ENCODE results near the gene LRRC63. TPM values are rescaled to one million over a fixed set of nuclear protein-coding genes. Genes with fewer than 3 reads are reported as not detected.

Gene LRRC63
- total and polyA plus RNA-seq, 8 donors = 0.10 to 0.65 (median 0.35) TPM

DNA sequence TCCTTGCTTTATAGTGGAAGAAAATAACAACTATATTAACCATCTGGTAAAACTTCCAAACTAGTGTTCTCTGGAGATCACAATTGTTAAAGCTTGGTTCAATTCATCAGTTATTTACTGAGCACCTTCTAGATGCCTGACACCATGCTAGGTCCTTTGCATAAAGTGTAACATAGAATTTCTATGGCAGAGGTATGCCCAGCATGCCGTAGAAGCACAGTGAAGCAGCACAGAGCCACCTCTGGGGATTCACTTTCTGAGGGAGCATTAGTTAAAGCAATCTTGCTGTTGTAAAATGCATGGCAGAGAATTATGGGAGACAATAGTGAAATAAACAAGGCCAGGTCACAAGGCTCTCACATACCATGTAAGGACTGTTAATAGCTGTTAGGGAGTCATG, 75.2 kb downstream of the LRRC63 start:
- ATAC-seq (no peak), DNase-seq (no peak)
- Histone ChIP-seq H3K9me3 (no peaks in the 10 kb centered on the region), H3K4me1 (peaks cover 0 to 8% of the 10 kb centered on the region in 2 donors), H3K27ac (no peak overlapping the region), H3K36me3 (no peaks in the 10 kb centered on the region), H3K4me3 (no peak overlapping the region), H3K27me3 (no peaks in the 10 kb centered on the region)
- intact Hi-C loops (cut with DNase I) = no loop called here
- TF ChIP-seq, protein P1, sequence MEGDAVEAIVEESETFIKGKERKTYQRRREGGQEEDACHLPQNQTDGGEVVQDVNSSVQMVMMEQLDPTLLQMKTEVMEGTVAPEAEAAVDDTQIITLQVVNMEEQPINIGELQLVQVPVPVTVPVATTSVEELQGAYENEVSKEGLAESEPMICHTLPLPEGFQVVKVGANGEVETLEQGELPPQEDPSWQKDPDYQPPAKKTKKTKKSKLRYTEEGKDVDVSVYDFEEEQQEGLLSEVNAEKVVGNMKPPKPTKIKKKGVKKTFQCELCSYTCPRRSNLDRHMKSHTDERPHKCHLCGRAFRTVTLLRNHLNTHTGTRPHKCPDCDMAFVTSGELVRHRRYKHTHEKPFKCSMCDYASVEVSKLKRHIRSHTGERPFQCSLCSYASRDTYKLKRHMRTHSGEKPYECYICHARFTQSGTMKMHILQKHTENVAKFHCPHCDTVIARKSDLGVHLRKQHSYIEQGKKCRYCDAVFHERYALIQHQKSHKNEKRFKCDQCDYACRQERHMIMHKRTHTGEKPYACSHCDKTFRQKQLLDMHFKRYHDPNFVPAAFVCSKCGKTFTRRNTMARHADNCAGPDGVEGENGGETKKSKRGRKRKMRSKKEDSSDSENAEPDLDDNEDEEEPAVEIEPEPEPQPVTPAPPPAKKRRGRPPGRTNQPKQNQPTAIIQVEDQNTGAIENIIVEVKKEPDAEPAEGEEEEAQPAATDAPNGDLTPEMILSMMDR (IDR thresholded peaks at IDR 0.05) = no peak

DNA sequence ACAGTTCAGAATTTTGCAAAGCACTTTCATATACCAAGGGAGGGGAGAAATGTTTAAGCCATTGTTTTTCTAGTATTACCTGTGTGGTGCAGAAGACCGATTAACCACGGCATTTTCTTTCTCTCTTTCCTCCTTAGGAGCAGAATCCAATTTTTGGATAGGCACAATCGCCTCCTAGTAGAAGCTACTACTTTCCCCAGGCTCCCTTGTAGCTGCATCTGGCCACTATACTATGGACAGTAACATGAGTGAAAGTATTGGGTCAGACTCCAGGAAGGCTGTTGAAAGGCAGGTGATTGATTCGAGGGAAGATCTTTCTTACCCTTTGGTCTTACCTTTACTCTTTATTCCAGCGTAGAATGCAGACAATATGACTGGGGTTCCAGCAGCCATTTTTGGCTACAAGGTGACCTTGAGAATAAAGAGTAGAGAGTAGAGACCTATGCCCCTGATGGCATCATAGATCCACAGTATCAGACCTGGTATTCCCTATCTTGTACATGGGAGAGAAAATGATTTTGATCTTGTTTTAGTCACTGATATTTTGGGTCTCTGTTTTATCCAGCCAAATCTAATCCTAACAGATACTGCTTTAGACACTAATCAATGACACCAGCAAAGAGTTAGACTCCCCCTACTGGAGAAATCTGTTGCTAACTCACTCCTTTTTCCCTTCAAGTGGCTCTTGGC, 77.0 kb downstream of the LRRC63 start:
- Histone ChIP-seq H3K4me3 (no peak overlapping the region), H3K27me3 (no peaks in the 10 kb centered on the region), H3K9me3 (no peaks in the 10 kb centered on the region), H3K36me3 (no peaks in the 10 kb centered on the region), H3K27ac (no peak overlapping the region), H3K4me1 (peaks cover 0 to 8% of the 10 kb centered on the region in 2 donors)
- peak; percentile 77 for ATAC-seq
- TF ChIP-seq, protein P1 (IDR thresholded peaks at IDR 0.05) = peak; percentile 60 to 64
- DNase-seq = peak in 1 of 4 donors; percentile 34
- intact Hi-C loops (cut with DNase I) = no loop called here

DNA sequence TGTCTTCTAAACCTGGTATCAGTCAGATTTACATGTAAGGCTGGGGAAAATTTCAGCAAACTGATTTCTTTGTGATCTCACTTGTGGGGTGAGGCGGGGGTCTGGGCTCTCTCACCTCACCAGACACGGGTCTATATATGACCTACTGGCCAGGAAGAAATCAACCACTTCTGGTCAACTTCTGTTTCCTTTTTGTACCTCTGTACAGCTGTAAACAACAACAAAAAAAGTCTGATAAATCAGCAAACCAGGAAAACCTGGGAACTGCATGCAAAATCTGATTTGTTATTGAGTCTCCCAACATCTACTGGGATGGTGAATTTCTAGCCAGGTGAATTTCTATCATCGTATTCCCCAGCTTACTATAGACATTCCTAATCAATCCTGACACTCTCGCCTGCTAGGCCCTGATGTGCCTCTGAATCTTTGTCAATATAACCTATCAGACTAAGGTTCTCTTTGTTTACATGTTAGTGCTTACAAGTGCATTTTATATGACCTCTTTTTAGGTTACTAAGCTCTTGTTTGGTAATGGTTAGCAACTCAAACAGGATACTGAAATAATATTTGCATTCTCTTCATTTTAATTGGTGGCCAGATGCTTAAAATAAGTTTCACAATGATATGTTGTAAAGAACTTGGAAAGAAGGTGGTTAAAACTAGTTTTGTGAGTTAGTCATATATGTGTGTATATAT, 77.7 kb downstream of the LRRC63 start:
- no peak for ATAC-seq
- Histone ChIP-seq H3K27me3 (no peaks in the 10 kb centered on the region), H3K4me3 (no peak overlapping the region), H3K9me3 (no peaks in the 10 kb centered on the region), H3K4me1 (peaks cover 0 to 11% of the 10 kb centered on the region in 2 donors), H3K27ac (no peak overlapping the region), H3K36me3 (no peaks in the 10 kb centered on the region)
- intact Hi-C loops (cut with DNase I) = no loop called here
- no peak for DNase-seq
- TF ChIP-seq, protein P1 (IDR thresholded peaks at IDR 0.05) = no peak

DNA sequence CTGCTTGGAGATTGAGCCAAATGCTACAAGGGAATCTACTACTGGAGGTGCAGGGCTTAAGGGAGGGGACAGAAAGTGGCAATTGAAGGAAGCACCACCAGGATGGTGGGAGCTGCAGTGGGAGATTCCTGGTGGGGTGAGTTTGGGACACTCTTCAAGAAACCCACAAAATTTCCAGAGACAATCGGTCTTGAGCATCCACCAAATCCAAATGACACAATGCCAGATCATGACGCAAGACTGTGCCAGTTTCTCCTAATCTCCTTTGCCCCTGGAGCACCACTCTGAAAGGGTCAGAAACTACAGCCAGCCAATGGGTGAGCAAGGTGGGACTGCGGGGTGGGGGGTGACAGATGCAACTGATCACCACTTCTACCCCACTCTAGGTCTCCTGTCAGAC, 78.7 kb downstream of the LRRC63 start:
- H3K36me3 ChIP-seq = no peaks in the 10 kb centered on the region
- H3K9me3 ChIP-seq = no peaks in the 10 kb centered on the region
- intact Hi-C loops (cut with DNase I) = no loop called here
- ATAC-seq = no peak
- TF ChIP-seq, protein P1 (IDR thresholded peaks at IDR 0.05) = no peak
- H3K4me1 ChIP-seq = peaks cover 1 to 22% of the 10 kb centered on the region in 2 donors
- no peak for DNase-seq
- no peak overlapping the region for H3K4me3 ChIP-seq
- no peaks in the 10 kb centered on the region for H3K27me3 ChIP-seq
- no peak overlapping the region for H3K27ac ChIP-seq

DNA sequence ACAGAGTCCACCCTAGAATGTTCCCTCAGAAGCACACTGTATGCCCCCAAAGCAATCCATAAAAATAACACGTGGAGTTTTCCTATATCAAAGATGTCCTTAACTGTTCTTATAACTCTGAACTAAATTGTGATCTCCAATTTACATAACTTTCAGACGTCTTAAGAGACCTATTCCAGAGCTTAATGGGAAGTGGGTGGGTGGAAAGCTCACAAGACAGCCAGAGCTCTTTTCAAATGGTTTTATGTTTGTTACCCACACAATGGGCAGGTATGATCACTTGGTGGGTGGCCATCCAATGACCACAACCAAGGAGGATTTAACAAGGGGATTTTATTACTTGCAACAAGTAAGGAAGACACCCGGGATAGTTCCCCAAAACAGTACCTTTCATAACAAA, 81.7 kb downstream of the LRRC63 start:
- no peak for DNase-seq
- no peaks in the 10 kb centered on the region for H3K9me3 ChIP-seq
- intact Hi-C loops (cut with DNase I) = no loop called here
- H3K27me3 ChIP-seq = no peaks in the 10 kb centered on the region
- no peak overlapping the region for H3K4me3 ChIP-seq
- no peak for ATAC-seq
- H3K36me3 ChIP-seq = no peaks in the 10 kb centered on the region
- TF ChIP-seq, protein P1 (IDR thresholded peaks at IDR 0.05) = no peak
- no peak overlapping the region for H3K27ac ChIP-seq
- peaks cover 16 to 46% of the 10 kb centered on the region in 2 donors for H3K4me1 ChIP-seq
